GM18517 (cell line): Measurements from ENCODE around the gene TSSK2.
"Not testable (repeated sequence)": the region's sequence is repeated elsewhere in the genome, so short reads cannot be mapped to it uniquely, and the experiment has no call there.

Source experiments
- ATAC-seq: cut with Tn5 transposase; IDR thresholded peaks from one replicate; pipeline ENCODE4 v1.9.1; 2021; ENCODE audit warnings: mild to moderate bottlenecking, moderate library complexity; ENCODE audit not compliant: unreplicated experiment

TSSK2 gene

GRCh38 chr22:19138217-19139000 is 7.3 kb downstream of the TSSK2 start:
- ATAC-seq: no peak

- ATAC-seq: no peak
These were observed 7.9 kb downstream of the TSSK2 start for GRCh38 chr22:19139001-19139356.

- ATAC-seq: no peak
These were observed 8.9 kb downstream of the TSSK2 start for GRCh38 chr22:19139974-19140373.

GRCh38 chr22:19142394-19142793 is 11.3 kb downstream of the TSSK2 start:
- ATAC-seq: no peak

GRCh38 chr22:19143212-19143611 is 12.1 kb downstream of the TSSK2 start:
- ATAC-seq: no peak

- no peak for ATAC-seq
These were observed 12.9 kb downstream of the TSSK2 start for GRCh38 chr22:19143967-19144400.

GRCh38 chr22:19146215-19146968 is 15.3 kb downstream of the TSSK2 start:
- ATAC-seq: no peak

- ATAC-seq: no peak
These were observed 16.2 kb downstream of the TSSK2 start for GRCh38 chr22:19147195-19147780.

GRCh38 chr22:19148417-19149046 is 17.4 kb downstream of the TSSK2 start:
- no peak for ATAC-seq

- ATAC-seq: no peak
These were observed 18.2 kb downstream of the TSSK2 start for GRCh38 chr22:19149047-19149883.

GRCh38 chr22:19149991-19150390 is 18.9 kb downstream of the TSSK2 start, which contains the start of gene GSC2:
GSC2 (minus strand) TSS chr22:19150292; CDS start chr22:19150283, 9 bp downstream.
- no peak for ATAC-seq

GRCh38 chr22:19150482-19151328 is 19.6 kb downstream of the TSSK2 start:
- no peak for ATAC-seq

- no peak for ATAC-seq
These were observed 20.5 kb downstream of the TSSK2 start for GRCh38 chr22:19151329-19152191.

- ATAC-seq: no peak
These were observed 22.1 kb downstream of the TSSK2 start for GRCh38 chr22:19152942-19153883.

- not testable (repeated sequence) for ATAC-seq
These were observed 25.0 kb downstream of the TSSK2 start for GRCh38 chr22:19156109-19156508.

- ATAC-seq: not testable (repeated sequence)
These were observed 27.5 kb downstream of the TSSK2 start for GRCh38 chr22:19158649-19159048.

GRCh38 chr22:19164425-19164824 is 33.3 kb downstream of the TSSK2 start:
- no peak for ATAC-seq
